ENCODE results near the gene BRDT. TPM values are rescaled to one million over a fixed set of nuclear protein-coding genes. Genes with fewer than 3 reads are reported as not detected.

Gene BRDT
- total RNA-seq, 1 donor from 2014 or later: not detected

DNA sequence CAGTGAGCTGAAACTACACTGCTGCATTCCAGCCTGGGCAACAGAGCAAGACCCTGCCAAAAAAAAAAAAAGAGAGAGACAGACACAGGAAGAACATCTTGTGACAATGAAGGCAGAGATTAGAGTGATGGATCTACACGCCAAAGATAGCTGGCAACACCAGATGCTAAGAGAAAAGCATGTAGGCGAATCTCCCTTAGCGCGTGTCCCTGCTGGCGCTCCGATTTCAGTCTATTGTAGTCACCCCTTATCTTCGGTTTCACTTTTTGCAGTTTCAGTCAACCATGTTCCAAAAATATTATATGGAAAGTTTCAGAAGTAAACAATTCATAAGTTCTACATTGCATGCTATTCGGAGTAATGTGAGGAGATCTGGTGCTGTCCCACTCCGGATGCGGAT, 11.6 kb upstream of the BRDT start:
- H3K27ac Mint-ChIP-seq (ENCODE audit: unreplicated experiment): no peak overlapping the region
- DNase-seq (ENCODE audit: low read depth) (no peak), FAIRE-seq (no peak)
- H3K36me3 Mint-ChIP-seq (ENCODE audit: low read depth, unreplicated experiment): no peaks in the 10 kb centered on the region
- no peaks in the 10 kb centered on the region for H3K36me3 ChIP-seq (ENCODE audit: insufficient read depth, low read length)
- H3K9me3 Mint-ChIP-seq (ENCODE audit: unreplicated experiment): no peaks in the 10 kb centered on the region
- no peaks in the 10 kb centered on the region for H3K27me3 ChIP-seq (ENCODE audit: insufficient read depth, low read length)
- no peak overlapping the region for H2AFZ ChIP-seq (ENCODE audit: low read depth, low read length)
- no peak overlapping the region for H3K4me3 Mint-ChIP-seq (ENCODE audit: unreplicated experiment)
- H3K27ac ChIP-seq (ENCODE audit: low read depth, low read length): no peak overlapping the region
- no peaks in the 10 kb centered on the region for H4K20me1 ChIP-seq (ENCODE audit: insufficient read depth, low read length)
- H3K4me3 ChIP-seq (ENCODE audit: insufficient read depth, low read depth, low read length): no peak overlapping the region
- no peaks in the 10 kb centered on the region for H3K9me3 ChIP-seq (ENCODE audit: insufficient read depth, low read depth, low read length)
- H3K9ac ChIP-seq (ENCODE audit: low read length): no peak overlapping the region
- H3K4me1 Mint-ChIP-seq (ENCODE audit: low read depth, unreplicated experiment): no peaks in the 10 kb centered on the region
- no peaks in the 10 kb centered on the region for H3K79me2 ChIP-seq (ENCODE audit: insufficient read depth, low read length)
- no peaks in the 10 kb centered on the region for H3K4me1 ChIP-seq (ENCODE audit: insufficient read depth, low read length)
- H3K4me2 ChIP-seq (ENCODE audit: low read length): no peak overlapping the region
- TF ChIP-seq EZH2 (IDR thresholded peaks at IDR 0.05; ENCODE audit: insufficient read depth, low read length): no peak
- no peak for TF ChIP-seq CTCF (IDR thresholded peaks at IDR 0.05; ENCODE audit: insufficient read depth, low read depth, low read length)
- no peaks in the 10 kb centered on the region for H3K27me3 Mint-ChIP-seq (ENCODE audit: low read depth, unreplicated experiment)

DNA sequence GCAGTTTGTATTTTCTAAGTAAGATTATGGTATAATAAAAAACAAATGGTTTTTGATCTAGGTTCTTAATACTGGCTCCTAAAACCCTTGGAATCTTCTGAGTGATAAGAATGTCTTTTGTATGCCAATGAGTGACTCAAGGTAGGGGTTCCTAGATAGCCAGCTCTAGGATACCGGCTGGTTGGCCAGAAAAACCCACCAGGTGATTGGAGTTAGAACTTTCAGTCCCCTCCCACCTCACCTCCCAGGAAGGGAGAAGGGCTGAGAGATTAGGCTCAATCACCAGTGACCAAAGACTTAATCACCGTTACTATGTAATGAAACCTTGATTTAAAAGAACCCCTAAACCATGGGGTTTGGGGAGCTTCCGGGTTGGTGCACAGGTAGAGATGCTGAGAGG, 8.7 kb upstream of the BRDT start:
- H3K4me2 ChIP-seq (ENCODE audit: low read length): no peak overlapping the region
- no peak for FAIRE-seq
- Mint-ChIP-seq H3K27ac (ENCODE audit: unreplicated experiment) (no peak overlapping the region), H3K27me3 (ENCODE audit: low read depth, unreplicated experiment) (no peaks in the 10 kb centered on the region), H3K9me3 (ENCODE audit: unreplicated experiment) (no peaks in the 10 kb centered on the region), H3K4me1 (ENCODE audit: low read depth, unreplicated experiment) (no peaks in the 10 kb centered on the region), H3K4me3 (ENCODE audit: unreplicated experiment) (no peak overlapping the region), H3K36me3 (ENCODE audit: low read depth, unreplicated experiment) (no peaks in the 10 kb centered on the region)
- H3K79me2 ChIP-seq (ENCODE audit: insufficient read depth, low read length): no peaks in the 10 kb centered on the region
- no peaks in the 10 kb centered on the region for H4K20me1 ChIP-seq (ENCODE audit: insufficient read depth, low read length)
- no peak for DNase-seq (ENCODE audit: low read depth)
- H3K4me3 ChIP-seq (ENCODE audit: insufficient read depth, low read depth, low read length): no peak overlapping the region
- no peaks in the 10 kb centered on the region for H3K27me3 ChIP-seq (ENCODE audit: insufficient read depth, low read length)
- no peak overlapping the region for H3K9ac ChIP-seq (ENCODE audit: low read length)
- H3K4me1 ChIP-seq (ENCODE audit: insufficient read depth, low read length): no peaks in the 10 kb centered on the region
- H2AFZ ChIP-seq (ENCODE audit: low read depth, low read length): no peak overlapping the region
- no peaks in the 10 kb centered on the region for H3K9me3 ChIP-seq (ENCODE audit: insufficient read depth, low read depth, low read length)
- no peaks in the 10 kb centered on the region for H3K36me3 ChIP-seq (ENCODE audit: insufficient read depth, low read length)
- no peak overlapping the region for H3K27ac ChIP-seq (ENCODE audit: low read depth, low read length)
- TF ChIP-seq EZH2 (IDR thresholded peaks at IDR 0.05; ENCODE audit: insufficient read depth, low read length) (no peak), CTCF (IDR thresholded peaks at IDR 0.05; ENCODE audit: insufficient read depth, low read depth, low read length) (no peak)

DNA sequence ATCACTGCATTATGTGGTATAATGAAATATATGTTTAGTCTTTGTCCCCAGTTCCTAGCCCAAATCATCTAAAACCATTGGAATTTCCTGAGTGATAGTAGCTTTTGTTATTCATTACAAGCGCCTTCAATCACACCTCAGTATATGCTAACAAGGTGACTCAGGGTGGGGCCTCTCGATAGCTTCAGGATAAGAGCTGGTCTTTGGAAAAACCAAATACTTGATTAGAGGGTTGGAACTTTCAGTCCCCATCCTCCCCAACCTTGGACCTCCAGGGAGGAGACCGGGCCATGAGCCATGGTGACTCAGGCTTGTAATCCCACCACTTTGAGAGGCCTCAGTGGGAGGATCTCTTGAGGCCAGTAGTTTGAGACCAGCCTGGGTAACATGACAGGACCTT, 5.1 kb upstream of the BRDT start:
- FAIRE-seq: no peak

More for the DNA sequence above, 5.1 kb upstream of the BRDT start:
- Mint-ChIP-seq H3K36me3 (ENCODE audit: low read depth, unreplicated experiment) (no peaks in the 10 kb centered on the region), H3K27ac (ENCODE audit: unreplicated experiment) (no peak overlapping the region), H3K27me3 (ENCODE audit: low read depth, unreplicated experiment) (no peaks in the 10 kb centered on the region), H3K4me3 (ENCODE audit: unreplicated experiment) (no peak overlapping the region), H3K4me1 (ENCODE audit: low read depth, unreplicated experiment) (no peaks in the 10 kb centered on the region), H3K9me3 (ENCODE audit: unreplicated experiment) (no peaks in the 10 kb centered on the region)
- DNase-seq (ENCODE audit: low read depth): no peak
- no peaks in the 10 kb centered on the region for H3K36me3 ChIP-seq (ENCODE audit: insufficient read depth, low read length)
- H2AFZ ChIP-seq (ENCODE audit: low read depth, low read length): no peak overlapping the region
- TF ChIP-seq EZH2 (IDR thresholded peaks at IDR 0.05; ENCODE audit: insufficient read depth, low read length) (no peak), CTCF (IDR thresholded peaks at IDR 0.05; ENCODE audit: insufficient read depth, low read depth, low read length) (no peak)
- H3K27ac ChIP-seq (ENCODE audit: low read depth, low read length): no peak overlapping the region
- H3K4me2 ChIP-seq (ENCODE audit: low read length): no peak overlapping the region
- H4K20me1 ChIP-seq (ENCODE audit: insufficient read depth, low read length): no peaks in the 10 kb centered on the region
- H3K9me3 ChIP-seq (ENCODE audit: insufficient read depth, low read depth, low read length): no peaks in the 10 kb centered on the region
- H3K4me1 ChIP-seq (ENCODE audit: insufficient read depth, low read length): no peaks in the 10 kb centered on the region
- no peaks in the 10 kb centered on the region for H3K79me2 ChIP-seq (ENCODE audit: insufficient read depth, low read length)
- no peaks in the 10 kb centered on the region for H3K27me3 ChIP-seq (ENCODE audit: insufficient read depth, low read length)
- no peak overlapping the region for H3K9ac ChIP-seq (ENCODE audit: low read length)
- no peak overlapping the region for H3K4me3 ChIP-seq (ENCODE audit: insufficient read depth, low read depth, low read length)

Data from astrocyte (in vitro differentiated cells and primary cell).